Measurements from ENCODE around the gene NDEL1. TPM values are rescaled to one million over a fixed set of nuclear protein-coding genes. Genes with fewer than 3 reads are reported as not detected.

The NDEL1 gene
- polyA plus RNA-seq, 1 experiment: 72.2 TPM

DNA sequence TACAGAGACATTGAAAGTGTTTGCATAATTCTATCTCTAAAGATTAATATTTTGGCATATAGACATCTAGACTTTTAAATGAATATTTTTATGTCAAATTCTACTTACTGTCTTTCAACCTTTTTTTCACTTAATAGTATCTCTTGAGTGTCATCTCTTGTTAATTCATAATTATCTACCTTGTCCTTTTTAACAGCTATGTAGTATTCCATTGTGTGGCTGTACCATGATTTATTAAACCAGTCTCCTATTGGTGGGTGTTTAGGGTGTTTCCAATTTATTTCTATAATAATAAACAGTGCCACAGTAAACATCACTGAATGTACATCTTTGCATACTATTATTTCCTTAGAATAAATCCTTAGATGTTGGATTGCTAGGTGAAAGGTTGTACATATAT, 21.7 kb upstream of the NDEL1 start:
- Histone ChIP-seq H3K4me3 (ENCODE audit: low read depth, low read length) (no peak overlapping the region), H3K36me3 (ENCODE audit: control insufficient read depth, insufficient read depth, low read length) (no peaks in the 10 kb centered on the region), H3K27me3 (ENCODE audit: control insufficient read depth, insufficient read depth, low read length) (peaks cover 5% of the 10 kb centered on the region)
- DNase-seq (ENCODE audit: low read depth): no peak
- TF ChIP-seq CTCF (IDR thresholded peaks at IDR 0.05; ENCODE audit: insufficient read depth, low read depth, low read length): no peak
- CTCF ChIA-PET: interaction anchor here (4.4 kb wide), 1 partner anchor 333 kb away, joined by 40 read pairs; no protein-coding TSS in a partner anchor
- POLR2A ChIA-PET: no interaction called here

DNA sequence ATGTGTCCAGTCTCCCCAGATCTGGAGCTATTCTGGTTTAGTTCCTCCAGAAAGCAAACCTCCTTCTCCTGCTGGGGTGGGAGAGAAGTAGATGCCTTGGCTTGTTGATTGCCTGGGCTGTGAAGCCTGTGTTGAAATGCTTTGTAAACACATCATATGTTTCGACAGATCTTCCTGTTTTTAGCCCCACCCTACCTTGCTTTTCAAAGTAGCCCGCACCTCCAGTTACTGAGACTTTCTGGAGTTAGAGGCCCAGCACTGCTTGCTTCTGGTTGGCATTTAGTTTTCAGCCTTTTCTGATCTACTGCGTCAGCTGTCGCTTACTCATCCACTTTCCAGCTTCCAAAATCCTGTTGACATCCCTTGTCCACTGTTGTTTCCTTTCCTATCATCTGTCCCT, 17.9 kb upstream of the NDEL1 start:
- ChIA-PET CTCF (interaction anchor here (0.6 kb wide), 1 partner anchor 1075 kb away, joined by 3 read pairs; no protein-coding TSS in a partner anchor), POLR2A (no interaction called here)
- no peak overlapping the region for H3K4me3 ChIP-seq (ENCODE audit: low read depth, low read length)
- peaks cover 5% of the 10 kb centered on the region; the same call in 1 of the 2 replicates for H3K27me3 ChIP-seq (ENCODE audit: control insufficient read depth, insufficient read depth, low read length)
- TF ChIP-seq CTCF (IDR thresholded peaks at IDR 0.05; ENCODE audit: insufficient read depth, low read depth, low read length): no peak
- H3K36me3 ChIP-seq (ENCODE audit: control insufficient read depth, insufficient read depth, low read length): no peaks in the 10 kb centered on the region
- DNase-seq (ENCODE audit: low read depth): no peak

DNA sequence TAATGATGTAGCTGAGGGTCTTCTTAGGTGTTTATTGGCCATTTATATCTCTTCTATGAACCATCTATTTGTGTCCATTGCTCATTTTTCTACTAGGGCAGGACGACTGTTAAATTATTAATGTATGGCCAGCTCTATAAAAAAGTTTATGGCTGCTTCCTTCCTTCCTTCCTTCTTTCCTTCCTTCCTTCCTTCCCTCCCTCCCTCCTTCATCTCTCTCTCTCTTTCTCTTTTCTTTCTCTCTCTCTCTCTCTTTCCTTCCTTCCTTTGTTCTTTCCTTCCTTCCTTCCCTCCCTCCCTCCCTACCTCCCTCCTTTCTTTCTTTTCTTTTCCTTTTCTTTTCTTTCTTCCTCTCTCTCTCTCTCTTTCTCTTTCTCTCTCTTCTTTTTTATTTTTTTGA, 17.2 kb upstream of the NDEL1 start:
- CTCF ChIA-PET: interaction anchor here (0.5 kb wide), 1 partner anchor 36 kb away, joined by 3 read pairs; the partner anchor contains the start of gene RPL26

DNA sequence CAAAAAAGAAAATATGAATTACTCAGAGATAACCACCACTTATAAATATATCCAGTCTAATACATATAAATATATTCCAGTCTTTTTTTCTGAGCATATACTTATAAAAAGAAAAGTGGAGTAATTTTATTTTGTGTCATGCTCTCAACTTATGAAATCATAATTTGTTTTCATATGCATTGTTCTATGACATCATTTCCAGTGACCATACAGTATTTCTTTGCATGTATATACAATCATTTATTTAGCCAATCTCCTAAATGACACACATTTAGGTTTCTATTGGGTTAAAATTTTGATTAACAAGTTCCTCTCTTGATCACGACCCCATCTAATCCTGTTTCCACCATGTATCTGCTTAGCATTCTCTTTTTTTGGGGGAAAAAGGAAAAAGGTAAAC, 16.4 kb upstream of the NDEL1 start:
- DNase-seq (ENCODE audit: low read depth): no peak
- Histone ChIP-seq H3K27me3 (ENCODE audit: control insufficient read depth, insufficient read depth, low read length) (peaks cover 6% of the 10 kb centered on the region), H3K4me3 (ENCODE audit: low read depth, low read length) (no peak overlapping the region), H3K36me3 (ENCODE audit: control insufficient read depth, insufficient read depth, low read length) (no peaks in the 10 kb centered on the region)
- POLR2A ChIA-PET: no interaction called here
- CTCF ChIA-PET: interaction anchor here (2.5 kb wide), 1 partner anchor 9 kb away, joined by 16 read pairs; no protein-coding TSS in a partner anchor
- no peak for TF ChIP-seq CTCF (IDR thresholded peaks at IDR 0.05; ENCODE audit: insufficient read depth, low read depth, low read length)

More for the DNA sequence above, 17.2 kb upstream of the NDEL1 start:
- POLR2A ChIA-PET: no interaction called here
- Histone ChIP-seq H3K27me3 (ENCODE audit: control insufficient read depth, insufficient read depth, low read length) (peaks cover 4% of the 10 kb centered on the region), H3K36me3 (ENCODE audit: control insufficient read depth, insufficient read depth, low read length) (no peaks in the 10 kb centered on the region), H3K4me3 (ENCODE audit: low read depth, low read length) (no peak overlapping the region)
- TF ChIP-seq CTCF (IDR thresholded peaks at IDR 0.05; ENCODE audit: insufficient read depth, low read depth, low read length): no peak
- DNase-seq (ENCODE audit: low read depth): no peak

GRCh38 chr17:8420041-8420934, 15.4 kb upstream of the NDEL1 start:
- TF ChIP-seq CTCF (IDR thresholded peaks at IDR 0.05; ENCODE audit: insufficient read depth, low read depth, low read length): no peak
- Histone ChIP-seq H3K4me3 (ENCODE audit: low read depth, low read length) (no peak overlapping the region), H3K36me3 (ENCODE audit: control insufficient read depth, insufficient read depth, low read length) (no peaks in the 10 kb centered on the region), H3K27me3 (ENCODE audit: control insufficient read depth, insufficient read depth, low read length) (peaks cover 6% of the 10 kb centered on the region)
- ChIA-PET CTCF (interaction anchor here (0.6 to 2.5 kb wide), 5 partner anchors 9 to 475 kb away, joined by 3 to 16 read pairs (median 4); no protein-coding TSS in a partner anchor), POLR2A (no interaction called here)
- DNase-seq (ENCODE audit: low read depth): no peak

Measured in BJ (cell line).